Articular chondrocyte of knee joint (primary cell): ENCODE data around the gene PACC1. TPM values are rescaled to one million over a fixed set of nuclear protein-coding genes. Genes with fewer than 3 reads are reported as not detected.

Experiments used
- small RNA-seq: library from RNA; depleted of rRNA; stranded (forward); fragments of <200 nt; gene quantifications from one replicate; pipeline ENCODE3, GENCODE V24; 2012
- total RNA-seq: library from RNA; depleted of rRNA; stranded (reverse); fragments of >200 nt; gene quantifications from 2 replicates; pipeline ENCODE4 v1.2.3, GENCODE V29; 2012

The PACC1 gene
- 3.9 and 5.2 TPM in 2 replicates for total RNA-seq

DNA sequence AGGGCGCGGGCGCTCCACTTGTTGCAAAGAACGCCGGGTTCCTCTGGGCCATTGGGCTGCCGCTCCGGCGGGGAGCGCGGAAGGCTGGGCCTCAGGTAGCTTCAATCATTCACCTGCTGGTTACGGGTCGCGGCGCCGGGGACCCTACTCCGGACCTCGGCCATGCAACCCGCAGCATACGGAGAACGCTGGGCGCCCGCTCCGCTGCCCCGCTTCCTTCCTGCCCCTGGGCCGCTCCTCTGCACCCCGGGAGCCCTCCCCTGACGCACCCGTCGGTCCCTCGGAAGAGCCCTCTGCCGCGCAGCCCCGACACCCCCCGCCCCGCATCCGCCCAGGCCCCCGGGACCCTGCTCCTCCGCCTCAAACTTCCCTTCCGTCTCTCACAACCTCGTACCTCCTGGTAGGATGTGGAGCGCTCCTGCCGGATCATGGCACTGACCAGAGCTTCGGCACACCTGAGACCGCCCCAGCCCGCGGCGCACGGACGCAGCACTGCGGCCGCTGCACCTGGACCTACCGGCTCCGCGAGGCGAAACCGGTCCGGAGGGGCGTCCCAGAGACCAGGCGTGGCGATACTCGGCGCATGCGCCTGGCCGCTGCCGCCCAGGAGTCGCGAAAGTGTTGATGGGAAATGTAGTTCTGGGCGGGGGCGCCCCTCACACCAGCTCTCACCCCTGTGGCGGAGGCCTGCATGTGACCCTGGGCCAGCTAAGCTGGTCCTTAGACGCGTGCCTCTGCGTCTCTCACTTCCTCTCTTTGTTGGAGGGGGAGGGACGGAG is at the start of gene PACC1:
TSS of gene PACC1 (minus strand) at position 559 of the 779 bp plus-strand sequence. CDS start at position 430, 129 bp downstream.

GRCh38 chr1:212432661-212433576 is 18.2 kb upstream of the PACC1 start, which contains the start of gene NENF:
Gene NENF (plus strand): TSS chr1:212432920. CDS start chr1:212432944, 24 bp downstream.

Small RNA genes within 50 kb of the gene (small RNA-seq; reads per million reads assigned to genes)
- not detected for gene SNORA16B

Other genes starting within 250 kb of the PACC1 start
- gene PPP2R5A, start 129.5 kb downstream of the PACC1 start, total RNA-seq: 26.4 and 29.5 TPM in 2 replicates
- 33.2 and 35.8 TPM in 2 replicates for gene NENF, start 18.0 kb upstream of the PACC1 start, total RNA-seq
- 1.6 and 8.1 TPM in 2 replicates for gene ATF3, start 193.9 kb upstream of the PACC1 start, total RNA-seq